Measurements from ENCODE around the gene ZNF143.

- TF ChIP-seq, protein P1, sequence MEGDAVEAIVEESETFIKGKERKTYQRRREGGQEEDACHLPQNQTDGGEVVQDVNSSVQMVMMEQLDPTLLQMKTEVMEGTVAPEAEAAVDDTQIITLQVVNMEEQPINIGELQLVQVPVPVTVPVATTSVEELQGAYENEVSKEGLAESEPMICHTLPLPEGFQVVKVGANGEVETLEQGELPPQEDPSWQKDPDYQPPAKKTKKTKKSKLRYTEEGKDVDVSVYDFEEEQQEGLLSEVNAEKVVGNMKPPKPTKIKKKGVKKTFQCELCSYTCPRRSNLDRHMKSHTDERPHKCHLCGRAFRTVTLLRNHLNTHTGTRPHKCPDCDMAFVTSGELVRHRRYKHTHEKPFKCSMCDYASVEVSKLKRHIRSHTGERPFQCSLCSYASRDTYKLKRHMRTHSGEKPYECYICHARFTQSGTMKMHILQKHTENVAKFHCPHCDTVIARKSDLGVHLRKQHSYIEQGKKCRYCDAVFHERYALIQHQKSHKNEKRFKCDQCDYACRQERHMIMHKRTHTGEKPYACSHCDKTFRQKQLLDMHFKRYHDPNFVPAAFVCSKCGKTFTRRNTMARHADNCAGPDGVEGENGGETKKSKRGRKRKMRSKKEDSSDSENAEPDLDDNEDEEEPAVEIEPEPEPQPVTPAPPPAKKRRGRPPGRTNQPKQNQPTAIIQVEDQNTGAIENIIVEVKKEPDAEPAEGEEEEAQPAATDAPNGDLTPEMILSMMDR (conservative IDR thresholded peaks at IDR 0.05) = no peak
- TF ChIP-seq ZFX (IDR thresholded peaks at IDR 0.05) = no peak
Observed at GRCh38 chr11:9562716-9563115, 101.9 kb downstream of the ZNF143 start.
